ENCODE results near the gene CPLANE1.

Gene CPLANE1

DNA sequence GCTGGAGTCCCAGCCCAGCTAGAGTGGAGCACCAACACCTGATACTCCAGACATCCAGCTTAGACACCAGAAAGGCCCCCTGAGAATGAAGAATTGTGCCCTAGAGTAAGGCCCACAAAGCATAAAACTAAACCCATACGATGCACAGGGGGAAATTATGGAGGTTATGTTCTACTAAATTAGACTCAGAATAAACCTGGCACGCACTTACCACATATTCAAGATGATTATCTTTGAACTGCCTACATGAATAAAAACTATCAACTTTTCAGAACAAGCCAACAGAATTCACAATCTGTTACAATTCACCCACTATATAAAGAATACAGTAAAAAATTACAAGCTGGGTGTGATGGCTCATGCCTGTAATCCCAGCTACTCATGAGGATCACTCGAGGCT is 168.5 kb downstream of the CPLANE1 start:
- Histone ChIP-seq H3K9ac (ENCODE audit: low read depth in 1 of 2, low read length in 2 of 2) (no peak overlapping the region), H3K4me3 (ENCODE audit: low read length in 2 of 2) (no peak overlapping the region), H3K4me1 (ENCODE audit: control insufficient read depth in 2 of 2, insufficient read depth in 2 of 2, low read length in 2 of 2) (no peaks in the 10 kb centered on the region), H3K9me3 (ENCODE audit: control insufficient read depth in 2 of 2, low read length in 2 of 2) (no peaks in the 10 kb centered on the region), H3K27me3 (ENCODE audit: control insufficient read depth in 2 of 2, insufficient read depth in 2 of 2, low read length in 2 of 2) (no peaks in the 10 kb centered on the region), H3K27ac (ENCODE audit: low read depth in 2 of 2, low read length in 2 of 2) (no peak overlapping the region), H3K36me3 (ENCODE audit: control insufficient read depth in 2 of 2, insufficient read depth in 2 of 2, low read length in 2 of 2) (peaks cover 0 to 5% of the 10 kb centered on the region in 2 donors)

GRCh38 chr5:37077146-37077545 is 172.0 kb downstream of the CPLANE1 start:
- H3K4me1 ChIP-seq (ENCODE audit: control insufficient read depth in 2 of 2, insufficient read depth in 2 of 2, low read length in 2 of 2) = no peaks in the 10 kb centered on the region
- H3K9me3 ChIP-seq (ENCODE audit: control insufficient read depth in 2 of 2, low read length in 2 of 2) = no peaks in the 10 kb centered on the region
- H3K27me3 ChIP-seq (ENCODE audit: control insufficient read depth in 2 of 2, insufficient read depth in 2 of 2, low read length in 2 of 2) = no peaks in the 10 kb centered on the region

GRCh38 chr5:37075399-37075950 is 173.7 kb downstream of the CPLANE1 start:
- no peak overlapping the region for H3K27ac ChIP-seq (ENCODE audit: low read depth in 2 of 2, low read length in 2 of 2)
- H3K4me1 ChIP-seq (ENCODE audit: control insufficient read depth in 2 of 2, insufficient read depth in 2 of 2, low read length in 2 of 2) = no peaks in the 10 kb centered on the region
- H3K27me3 ChIP-seq (ENCODE audit: control insufficient read depth in 2 of 2, insufficient read depth in 2 of 2, low read length in 2 of 2) = no peaks in the 10 kb centered on the region
- peaks cover 0 to 4% of the 10 kb centered on the region in 2 donors for H3K36me3 ChIP-seq (ENCODE audit: control insufficient read depth in 2 of 2, insufficient read depth in 2 of 2, low read length in 2 of 2)
- H3K4me3 ChIP-seq (ENCODE audit: low read length in 2 of 2) = no peak overlapping the region
- no peak overlapping the region for H3K9ac ChIP-seq (ENCODE audit: low read depth in 1 of 2, low read length in 2 of 2)
- H3K9me3 ChIP-seq (ENCODE audit: control insufficient read depth in 2 of 2, low read length in 2 of 2) = no peaks in the 10 kb centered on the region

More at GRCh38 chr5:37077146-37077545, 172.0 kb downstream of the CPLANE1 start:
- no peak overlapping the region for H3K4me3 ChIP-seq (ENCODE audit: low read length in 2 of 2)
- H3K27ac ChIP-seq (ENCODE audit: low read depth in 2 of 2, low read length in 2 of 2) = no peak overlapping the region
- no peak overlapping the region for H3K9ac ChIP-seq (ENCODE audit: low read depth in 1 of 2, low read length in 2 of 2)
- peaks cover 0 to 4% of the 10 kb centered on the region in 2 donors for H3K36me3 ChIP-seq (ENCODE audit: control insufficient read depth in 2 of 2, insufficient read depth in 2 of 2, low read length in 2 of 2)

DNA sequence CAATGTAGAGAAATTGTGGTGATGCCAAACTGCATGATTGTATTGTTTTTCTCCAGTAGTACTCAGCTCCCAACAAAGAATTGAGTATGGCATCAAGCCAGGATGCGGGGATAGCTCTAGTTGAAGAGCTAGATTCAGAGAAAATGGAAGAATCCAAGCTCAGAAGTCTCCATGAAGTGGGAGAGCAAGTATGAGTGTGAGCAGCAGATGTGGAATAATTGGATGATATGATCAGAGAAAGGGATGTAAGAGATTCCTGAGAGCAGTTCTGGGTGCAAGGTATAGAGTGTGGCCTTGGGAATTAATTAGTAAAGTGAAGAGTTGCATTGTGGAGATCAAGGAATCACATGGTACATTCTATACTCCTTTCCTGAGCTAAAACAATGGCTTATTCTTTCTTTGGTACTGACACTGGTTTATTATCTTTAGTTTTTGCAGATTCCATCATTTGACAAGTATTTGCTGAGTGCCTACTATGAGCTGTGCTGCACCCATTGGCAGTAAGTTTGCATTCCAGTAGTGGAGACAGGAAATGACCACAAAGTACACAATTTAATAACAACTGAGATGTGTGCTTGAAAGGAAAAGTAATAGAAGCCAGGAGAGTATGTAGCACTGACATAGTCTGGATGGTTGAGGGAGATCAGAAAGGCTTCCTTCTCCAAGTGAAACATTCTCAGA is 177.1 kb downstream of the CPLANE1 start:
- no peaks in the 10 kb centered on the region for H3K4me1 ChIP-seq (ENCODE audit: control insufficient read depth in 2 of 2, insufficient read depth in 2 of 2, low read length in 2 of 2)
- H3K9me3 ChIP-seq (ENCODE audit: control insufficient read depth in 2 of 2, low read length in 2 of 2) = no peaks in the 10 kb centered on the region
- H3K4me3 ChIP-seq (ENCODE audit: low read length in 2 of 2) = no peak overlapping the region
- peaks cover 0 to 2% of the 10 kb centered on the region in 2 donors for H3K36me3 ChIP-seq (ENCODE audit: control insufficient read depth in 2 of 2, insufficient read depth in 2 of 2, low read length in 2 of 2)
- H3K27me3 ChIP-seq (ENCODE audit: control insufficient read depth in 2 of 2, insufficient read depth in 2 of 2, low read length in 2 of 2) = no peaks in the 10 kb centered on the region
- no peak overlapping the region for H3K27ac ChIP-seq (ENCODE audit: low read depth in 2 of 2, low read length in 2 of 2)
- H3K9ac ChIP-seq (ENCODE audit: low read depth in 1 of 2, low read length in 2 of 2) = no peak overlapping the region

DNA sequence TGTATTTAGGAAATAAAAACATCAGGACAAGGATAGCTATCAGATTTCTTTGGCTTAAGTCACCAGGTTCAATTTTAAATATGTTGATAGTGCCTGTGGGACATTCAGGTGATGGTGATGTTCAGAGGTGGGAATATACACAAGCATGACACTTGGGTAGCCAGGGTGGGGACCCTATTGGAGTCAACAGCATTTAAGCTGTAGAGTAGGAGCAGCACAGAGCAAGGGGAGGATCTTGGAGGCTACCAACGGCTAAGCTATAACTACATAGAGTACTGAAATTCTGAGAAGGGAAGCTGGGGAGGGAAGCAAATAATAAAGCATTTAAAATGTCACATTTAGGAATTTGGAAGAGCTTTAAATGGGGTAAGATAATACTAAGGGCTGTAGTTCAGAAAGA is 177.7 kb downstream of the CPLANE1 start:
- H3K27ac ChIP-seq (ENCODE audit: low read depth in 2 of 2, low read length in 2 of 2) = no peak overlapping the region
- no peaks in the 10 kb centered on the region for H3K9me3 ChIP-seq (ENCODE audit: control insufficient read depth in 2 of 2, low read length in 2 of 2)
- no peaks in the 10 kb centered on the region for H3K4me1 ChIP-seq (ENCODE audit: control insufficient read depth in 2 of 2, insufficient read depth in 2 of 2, low read length in 2 of 2)
- H3K9ac ChIP-seq (ENCODE audit: low read depth in 1 of 2, low read length in 2 of 2) = no peak overlapping the region
- no peak overlapping the region for H3K4me3 ChIP-seq (ENCODE audit: low read length in 2 of 2)
- no peaks in the 10 kb centered on the region for H3K27me3 ChIP-seq (ENCODE audit: control insufficient read depth in 2 of 2, insufficient read depth in 2 of 2, low read length in 2 of 2)
- H3K36me3 ChIP-seq (ENCODE audit: control insufficient read depth in 2 of 2, insufficient read depth in 2 of 2, low read length in 2 of 2) = peaks cover 0 to 2% of the 10 kb centered on the region in 2 donors

GRCh38 chr5:37064442-37064841 is 184.7 kb downstream of the CPLANE1 start:
- peaks cover 31 to 39% of the 10 kb centered on the region in 2 donors for H3K36me3 ChIP-seq (ENCODE audit: control insufficient read depth in 2 of 2, insufficient read depth in 2 of 2, low read length in 2 of 2)
- no peaks in the 10 kb centered on the region for H3K27me3 ChIP-seq (ENCODE audit: control insufficient read depth in 2 of 2, insufficient read depth in 2 of 2, low read length in 2 of 2)

DNA sequence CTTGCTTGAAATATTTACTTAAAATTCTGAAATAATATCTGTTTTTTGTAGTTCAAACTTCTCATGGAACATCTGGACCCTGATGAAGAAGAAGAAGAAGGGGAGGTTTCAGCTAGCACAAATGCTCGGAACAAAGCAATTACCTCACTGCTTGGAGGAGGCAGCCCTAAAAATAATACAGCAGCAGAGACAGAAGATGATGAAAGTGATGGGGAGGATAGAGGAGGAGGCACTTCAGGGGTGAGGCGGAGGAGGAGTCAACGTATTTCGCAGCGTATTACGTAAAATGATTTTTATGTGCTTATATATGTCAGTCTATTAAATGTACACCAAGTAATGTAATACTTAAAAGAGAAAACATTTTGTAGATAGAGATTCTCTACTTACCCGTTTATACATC is 185.4 kb downstream of the CPLANE1 start:
- no peak overlapping the region for H3K9ac ChIP-seq (ENCODE audit: low read depth in 1 of 2, low read length in 2 of 2)
- H3K27ac ChIP-seq (ENCODE audit: low read depth in 2 of 2, low read length in 2 of 2) = no peak overlapping the region
- H3K36me3 ChIP-seq (ENCODE audit: control insufficient read depth in 2 of 2, insufficient read depth in 2 of 2, low read length in 2 of 2) = peaks cover 31 to 45% of the 10 kb centered on the region in 2 donors
- no peaks in the 10 kb centered on the region for H3K27me3 ChIP-seq (ENCODE audit: control insufficient read depth in 2 of 2, insufficient read depth in 2 of 2, low read length in 2 of 2)
- no peaks in the 10 kb centered on the region for H3K9me3 ChIP-seq (ENCODE audit: control insufficient read depth in 2 of 2, low read length in 2 of 2)
- no peak overlapping the region for H3K4me3 ChIP-seq (ENCODE audit: low read length in 2 of 2)
- no peaks in the 10 kb centered on the region for H3K4me1 ChIP-seq (ENCODE audit: control insufficient read depth in 2 of 2, insufficient read depth in 2 of 2, low read length in 2 of 2)

More at GRCh38 chr5:37064442-37064841, 184.7 kb downstream of the CPLANE1 start:
- Histone ChIP-seq H3K9me3 (ENCODE audit: control insufficient read depth in 2 of 2, low read length in 2 of 2) (no peaks in the 10 kb centered on the region), H3K4me1 (ENCODE audit: control insufficient read depth in 2 of 2, insufficient read depth in 2 of 2, low read length in 2 of 2) (no peaks in the 10 kb centered on the region), H3K9ac (ENCODE audit: low read depth in 1 of 2, low read length in 2 of 2) (no peak overlapping the region), H3K27ac (ENCODE audit: low read depth in 2 of 2, low read length in 2 of 2) (no peak overlapping the region), H3K4me3 (ENCODE audit: low read length in 2 of 2) (no peak overlapping the region)

DNA sequence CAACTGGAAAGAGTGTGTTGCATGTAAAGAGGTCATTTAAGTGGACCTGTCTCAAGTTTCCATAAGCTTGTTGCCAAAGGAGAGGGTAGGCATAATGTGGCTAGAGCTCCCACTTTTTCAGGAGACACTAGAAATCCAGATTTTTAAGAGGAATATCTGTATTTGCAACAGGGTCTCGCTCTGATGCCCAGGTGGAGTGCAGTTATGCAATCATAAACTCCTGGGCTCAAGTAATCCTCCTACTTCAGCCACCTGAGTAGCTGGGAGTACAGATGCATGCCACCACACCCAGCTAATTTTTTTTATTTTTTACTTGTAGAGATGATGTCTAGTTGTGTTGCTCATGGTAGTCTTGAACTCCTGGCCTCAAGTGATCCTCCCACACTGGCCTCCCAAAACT is 189.1 kb downstream of the CPLANE1 start:
- Histone ChIP-seq H3K4me1 (ENCODE audit: control insufficient read depth in 2 of 2, insufficient read depth in 2 of 2, low read length in 2 of 2) (no peaks in the 10 kb centered on the region), H3K9me3 (ENCODE audit: control insufficient read depth in 2 of 2, low read length in 2 of 2) (no peaks in the 10 kb centered on the region), H3K9ac (ENCODE audit: low read depth in 1 of 2, low read length in 2 of 2) (no peak overlapping the region), H3K36me3 (ENCODE audit: control insufficient read depth in 2 of 2, insufficient read depth in 2 of 2, low read length in 2 of 2) (peaks cover 39 to 53% of the 10 kb centered on the region in 2 donors), H3K4me3 (ENCODE audit: low read length in 2 of 2) (no peak overlapping the region), H3K27ac (ENCODE audit: low read depth in 2 of 2, low read length in 2 of 2) (no peak overlapping the region), H3K27me3 (ENCODE audit: control insufficient read depth in 2 of 2, insufficient read depth in 2 of 2, low read length in 2 of 2) (no peaks in the 10 kb centered on the region)

DNA sequence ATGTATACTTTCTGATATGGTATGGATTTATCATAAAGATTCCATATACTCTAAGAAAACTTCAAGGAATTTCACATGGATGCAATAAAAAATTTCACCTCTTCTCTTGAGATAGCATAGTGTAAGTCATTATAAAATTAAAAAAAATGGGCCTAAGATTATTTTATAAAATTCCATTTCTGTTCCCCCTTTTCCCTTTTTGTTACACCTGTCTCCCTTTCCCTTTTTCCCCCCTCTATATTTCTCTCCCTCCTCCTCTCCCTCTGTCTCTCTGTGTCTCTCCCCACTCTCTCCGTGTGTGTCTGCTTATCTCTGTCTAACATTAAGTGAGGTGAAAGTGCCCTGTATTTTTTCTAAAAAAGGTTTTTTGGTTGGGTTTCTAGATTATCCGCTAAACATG is 192.4 kb downstream of the CPLANE1 start:
- Histone ChIP-seq H3K27me3 (ENCODE audit: control insufficient read depth in 2 of 2, insufficient read depth in 2 of 2, low read length in 2 of 2) (no peaks in the 10 kb centered on the region), H3K4me3 (ENCODE audit: low read length in 2 of 2) (no peak overlapping the region), H3K9ac (ENCODE audit: low read depth in 1 of 2, low read length in 2 of 2) (no peak overlapping the region), H3K36me3 (ENCODE audit: control insufficient read depth in 2 of 2, insufficient read depth in 2 of 2, low read length in 2 of 2) (peaks cover 45 to 61% of the 10 kb centered on the region in 2 donors), H3K9me3 (ENCODE audit: control insufficient read depth in 2 of 2, low read length in 2 of 2) (no peaks in the 10 kb centered on the region), H3K4me1 (ENCODE audit: control insufficient read depth in 2 of 2, insufficient read depth in 2 of 2, low read length in 2 of 2) (no peaks in the 10 kb centered on the region), H3K27ac (ENCODE audit: low read depth in 2 of 2, low read length in 2 of 2) (no peak overlapping the region)
